Measurements from ENCODE around the gene EPM2A.

DNA sequence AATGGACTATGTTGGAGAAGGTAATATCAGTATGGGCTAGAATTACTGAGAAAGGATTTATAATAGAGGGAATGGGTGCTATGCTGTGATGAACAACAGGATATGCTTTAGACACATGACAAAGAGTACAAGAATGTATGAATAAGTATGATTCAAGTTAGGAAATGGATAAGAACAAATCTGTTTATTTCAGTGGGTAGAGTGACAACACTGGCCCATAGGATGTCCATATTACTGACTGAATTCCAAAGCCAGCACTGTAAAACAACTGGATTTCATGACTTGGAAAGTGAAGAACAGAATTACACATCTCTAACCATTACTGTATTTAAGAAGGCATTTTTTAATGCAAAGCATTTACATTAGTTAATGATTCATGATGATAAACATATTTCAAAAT, 35.9 kb downstream of the EPM2A start:
- TF ChIP-seq, protein P1, sequence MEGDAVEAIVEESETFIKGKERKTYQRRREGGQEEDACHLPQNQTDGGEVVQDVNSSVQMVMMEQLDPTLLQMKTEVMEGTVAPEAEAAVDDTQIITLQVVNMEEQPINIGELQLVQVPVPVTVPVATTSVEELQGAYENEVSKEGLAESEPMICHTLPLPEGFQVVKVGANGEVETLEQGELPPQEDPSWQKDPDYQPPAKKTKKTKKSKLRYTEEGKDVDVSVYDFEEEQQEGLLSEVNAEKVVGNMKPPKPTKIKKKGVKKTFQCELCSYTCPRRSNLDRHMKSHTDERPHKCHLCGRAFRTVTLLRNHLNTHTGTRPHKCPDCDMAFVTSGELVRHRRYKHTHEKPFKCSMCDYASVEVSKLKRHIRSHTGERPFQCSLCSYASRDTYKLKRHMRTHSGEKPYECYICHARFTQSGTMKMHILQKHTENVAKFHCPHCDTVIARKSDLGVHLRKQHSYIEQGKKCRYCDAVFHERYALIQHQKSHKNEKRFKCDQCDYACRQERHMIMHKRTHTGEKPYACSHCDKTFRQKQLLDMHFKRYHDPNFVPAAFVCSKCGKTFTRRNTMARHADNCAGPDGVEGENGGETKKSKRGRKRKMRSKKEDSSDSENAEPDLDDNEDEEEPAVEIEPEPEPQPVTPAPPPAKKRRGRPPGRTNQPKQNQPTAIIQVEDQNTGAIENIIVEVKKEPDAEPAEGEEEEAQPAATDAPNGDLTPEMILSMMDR (IDR thresholded peaks at IDR 0.05): no peak
- no peak for TF ChIP-seq POLR2A (IDR thresholded peaks at IDR 0.05)
- no peak for TF ChIP-seq POLR2AphosphoS5 (IDR thresholded peaks at IDR 0.05)

Measured in stomach (tissue), 4 donors.